ENCODE measurements around the gene PVALB. TPM values are rescaled to one million over a fixed set of nuclear protein-coding genes. Genes with fewer than 3 reads are reported as not detected.

The PVALB gene
- total RNA-seq, 1 donor from 2014 or later: not detected

GRCh38 chr22:36824655-36825054 lies 7.8 kb upstream of the PVALB start:
- no peak overlapping the region for H3K4me3 ChIP-seq (ENCODE audit: low read depth, low read length)
- TF ChIP-seq CTCF (conservative IDR thresholded peaks at IDR 0.05; ENCODE audit: low read depth, low read length): no peak
- no peak for DNase-seq (ENCODE audit: low read depth)

GRCh38 chr22:36823186-36823839 lies 6.5 kb upstream of the PVALB start:
- DNase-seq (ENCODE audit: low read depth): no peak
- no peak for TF ChIP-seq CTCF (conservative IDR thresholded peaks at IDR 0.05; ENCODE audit: low read depth, low read length)
- H3K4me3 ChIP-seq (ENCODE audit: low read depth, low read length): no peak overlapping the region

- TF ChIP-seq CTCF (conservative IDR thresholded peaks at IDR 0.05; ENCODE audit: low read depth, low read length): no peak
- no peak overlapping the region for H3K4me3 ChIP-seq (ENCODE audit: low read depth, low read length)
- DNase-seq (ENCODE audit: low read depth): no peak
Observed at GRCh38 chr22:36822581-36822980, 5.7 kb upstream of the PVALB start.

- DNase-seq (ENCODE audit: low read depth): no peak
- no peak for TF ChIP-seq CTCF (conservative IDR thresholded peaks at IDR 0.05; ENCODE audit: low read depth, low read length)
- H3K4me3 ChIP-seq (ENCODE audit: low read depth, low read length): no peak overlapping the region
Observed at GRCh38 chr22:36819112-36819511, 2.3 kb upstream of the PVALB start.

GRCh38 chr22:36818010-36818642 lies 1.3 kb upstream of the PVALB start:
- H3K4me3 ChIP-seq (ENCODE audit: low read depth, low read length): no peak overlapping the region
- no peak for DNase-seq (ENCODE audit: low read depth)
- no peak for TF ChIP-seq CTCF (conservative IDR thresholded peaks at IDR 0.05; ENCODE audit: low read depth, low read length)

- no peak for TF ChIP-seq CTCF (conservative IDR thresholded peaks at IDR 0.05; ENCODE audit: low read depth, low read length)
- DNase-seq (ENCODE audit: low read depth): no peak
- no peak overlapping the region for H3K4me3 ChIP-seq (ENCODE audit: low read depth, low read length)
Observed at GRCh38 chr22:36817525-36817848, 652 bp upstream of the PVALB start.

GRCh38 chr22:36816339-36816635 lies 548 bp downstream of the PVALB start:
- no peak overlapping the region for H3K4me3 ChIP-seq (ENCODE audit: low read depth, low read length)
- TF ChIP-seq CTCF (conservative IDR thresholded peaks at IDR 0.05; ENCODE audit: low read depth, low read length): no peak
- DNase-seq (ENCODE audit: low read depth): no peak
